Measurements from ENCODE around the gene PRPF40A. TPM values are rescaled to one million over a fixed set of nuclear protein-coding genes. Genes with fewer than 3 reads are reported as not detected.

Gene PRPF40A
- total RNA-seq, 1 donor from 2014 or later, result 126 TPM

DNA sequence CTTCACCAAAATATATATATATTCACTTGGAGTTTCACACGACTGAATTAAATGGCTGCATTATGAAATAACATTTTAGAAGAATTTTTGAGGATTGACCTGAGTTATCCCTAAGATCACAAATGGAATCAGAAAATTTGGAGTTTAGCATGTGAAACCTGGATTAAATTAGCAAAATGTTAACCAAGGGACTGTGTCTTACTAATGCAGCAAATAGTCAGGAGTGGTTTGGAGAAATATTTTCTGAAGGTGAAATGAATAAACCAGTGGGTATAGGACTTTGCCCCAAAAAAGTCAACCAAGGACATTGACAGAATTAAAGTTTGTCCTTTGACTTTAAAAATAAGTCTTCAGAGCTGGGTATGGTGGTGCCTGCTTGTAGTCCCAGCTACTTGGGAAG, 111.2 kb downstream of the PRPF40A start:
- TF ChIP-seq, protein P1, sequence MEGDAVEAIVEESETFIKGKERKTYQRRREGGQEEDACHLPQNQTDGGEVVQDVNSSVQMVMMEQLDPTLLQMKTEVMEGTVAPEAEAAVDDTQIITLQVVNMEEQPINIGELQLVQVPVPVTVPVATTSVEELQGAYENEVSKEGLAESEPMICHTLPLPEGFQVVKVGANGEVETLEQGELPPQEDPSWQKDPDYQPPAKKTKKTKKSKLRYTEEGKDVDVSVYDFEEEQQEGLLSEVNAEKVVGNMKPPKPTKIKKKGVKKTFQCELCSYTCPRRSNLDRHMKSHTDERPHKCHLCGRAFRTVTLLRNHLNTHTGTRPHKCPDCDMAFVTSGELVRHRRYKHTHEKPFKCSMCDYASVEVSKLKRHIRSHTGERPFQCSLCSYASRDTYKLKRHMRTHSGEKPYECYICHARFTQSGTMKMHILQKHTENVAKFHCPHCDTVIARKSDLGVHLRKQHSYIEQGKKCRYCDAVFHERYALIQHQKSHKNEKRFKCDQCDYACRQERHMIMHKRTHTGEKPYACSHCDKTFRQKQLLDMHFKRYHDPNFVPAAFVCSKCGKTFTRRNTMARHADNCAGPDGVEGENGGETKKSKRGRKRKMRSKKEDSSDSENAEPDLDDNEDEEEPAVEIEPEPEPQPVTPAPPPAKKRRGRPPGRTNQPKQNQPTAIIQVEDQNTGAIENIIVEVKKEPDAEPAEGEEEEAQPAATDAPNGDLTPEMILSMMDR (IDR thresholded peaks at IDR 0.05; ENCODE audit: insufficient read depth, low read length, poor library complexity, severe bottlenecking), result no peak
- H3K4me3 ChIP-seq (ENCODE audit: low read depth, low read length), result no peak overlapping the region
- no peaks in the 10 kb centered on the region for H3K27me3 ChIP-seq (ENCODE audit: control insufficient read depth, insufficient read depth, low read length)
- DNase-seq (ENCODE audit: low read depth), result no peak
- H3K36me3 ChIP-seq (ENCODE audit: control insufficient read depth, insufficient read depth, low read length), result no peaks in the 10 kb centered on the region

DNA sequence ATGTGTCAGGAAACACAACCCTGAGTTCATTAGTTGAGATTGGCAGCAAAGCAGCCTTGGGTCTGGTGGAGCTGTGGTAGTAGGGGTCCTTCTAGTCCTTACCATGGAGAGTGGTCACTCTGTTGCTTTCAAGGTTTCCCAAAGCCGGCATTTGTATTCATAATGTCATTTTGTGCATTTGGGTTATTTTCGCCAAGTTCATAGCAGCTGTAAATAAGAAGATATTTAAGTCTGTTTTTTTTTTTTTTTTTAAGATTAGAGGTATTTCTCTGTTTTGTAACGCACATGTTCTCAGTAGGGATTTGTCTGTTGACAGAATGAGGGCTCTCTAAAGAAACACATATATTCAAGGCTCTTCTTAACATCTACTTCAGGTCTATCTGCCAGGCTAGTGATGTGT, 114.1 kb downstream of the PRPF40A start:
- no peaks in the 10 kb centered on the region for H3K36me3 ChIP-seq (ENCODE audit: control insufficient read depth, insufficient read depth, low read length)
- no peak for DNase-seq (ENCODE audit: low read depth)
- TF ChIP-seq, protein P1 (IDR thresholded peaks at IDR 0.05; ENCODE audit: insufficient read depth, low read length, poor library complexity, severe bottlenecking), result no peak
- no peaks in the 10 kb centered on the region for H3K27me3 ChIP-seq (ENCODE audit: control insufficient read depth, insufficient read depth, low read length)
- H3K4me3 ChIP-seq (ENCODE audit: low read depth, low read length), result no peak overlapping the region

DNA sequence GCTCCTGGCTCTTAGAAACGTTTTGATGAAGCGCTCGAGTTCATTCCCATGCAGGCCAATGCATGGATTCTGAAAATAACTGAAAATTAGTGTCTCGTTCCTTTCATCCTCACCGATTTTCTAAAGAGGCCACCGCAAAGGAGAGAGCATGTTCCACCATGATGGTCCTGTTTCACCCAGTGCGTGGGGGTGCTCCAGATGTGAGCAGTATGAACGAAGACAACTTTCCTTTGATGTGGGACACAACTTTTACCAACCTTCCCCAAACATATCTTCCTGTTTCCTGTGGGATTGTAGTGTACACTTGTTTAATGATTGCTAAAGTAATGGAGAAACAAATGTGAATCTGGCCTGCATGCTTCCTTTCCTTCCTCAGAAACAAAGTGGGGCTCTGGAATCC, 114.5 kb downstream of the PRPF40A start:
- no peaks in the 10 kb centered on the region for H3K27me3 ChIP-seq (ENCODE audit: control insufficient read depth, insufficient read depth, low read length)
- TF ChIP-seq, protein P1 (IDR thresholded peaks at IDR 0.05; ENCODE audit: insufficient read depth, low read length, poor library complexity, severe bottlenecking), result no peak
- H3K4me3 ChIP-seq (ENCODE audit: low read depth, low read length), result no peak overlapping the region
- no peaks in the 10 kb centered on the region for H3K36me3 ChIP-seq (ENCODE audit: control insufficient read depth, insufficient read depth, low read length)
- no peak for DNase-seq (ENCODE audit: low read depth)

Other genes with a start within 250 kb of the PRPF40A start
- gene ARL6IP6, start 1.2 kb upstream of the PRPF40A start, total RNA-seq, result 32.0 and 46.8 TPM in 2 replicates

Data from kidney epithelial cell (primary cell).